ENCODE results near the gene HPSE2. TPM values are rescaled to one million over a fixed set of nuclear protein-coding genes. Genes with fewer than 3 reads are reported as not detected.

Gene HPSE2
- total and polyA plus RNA-seq, 8 donors: 0.04 to 1.1 (median 0.05) TPM; not detected in 5

- H3K4me3 ChIP-seq: no peak overlapping the region
- H3K36me3 ChIP-seq: no peaks in the 10 kb centered on the region
- FAIRE-seq: no peak
- intact Hi-C loops (cut with DNase I): no loop called here
- H3K27ac ChIP-seq: no peak overlapping the region
- H3K27me3 ChIP-seq: no peaks in the 10 kb centered on the region
- no peaks in the 10 kb centered on the region for H3K9me3 ChIP-seq
- WGBS, 2 donors: 84 to 88% methylated on average over 9 of the region's 9 CpGs
- H3K4me1 ChIP-seq: no peaks in the 10 kb centered on the region
- TF ChIP-seq, protein P1, sequence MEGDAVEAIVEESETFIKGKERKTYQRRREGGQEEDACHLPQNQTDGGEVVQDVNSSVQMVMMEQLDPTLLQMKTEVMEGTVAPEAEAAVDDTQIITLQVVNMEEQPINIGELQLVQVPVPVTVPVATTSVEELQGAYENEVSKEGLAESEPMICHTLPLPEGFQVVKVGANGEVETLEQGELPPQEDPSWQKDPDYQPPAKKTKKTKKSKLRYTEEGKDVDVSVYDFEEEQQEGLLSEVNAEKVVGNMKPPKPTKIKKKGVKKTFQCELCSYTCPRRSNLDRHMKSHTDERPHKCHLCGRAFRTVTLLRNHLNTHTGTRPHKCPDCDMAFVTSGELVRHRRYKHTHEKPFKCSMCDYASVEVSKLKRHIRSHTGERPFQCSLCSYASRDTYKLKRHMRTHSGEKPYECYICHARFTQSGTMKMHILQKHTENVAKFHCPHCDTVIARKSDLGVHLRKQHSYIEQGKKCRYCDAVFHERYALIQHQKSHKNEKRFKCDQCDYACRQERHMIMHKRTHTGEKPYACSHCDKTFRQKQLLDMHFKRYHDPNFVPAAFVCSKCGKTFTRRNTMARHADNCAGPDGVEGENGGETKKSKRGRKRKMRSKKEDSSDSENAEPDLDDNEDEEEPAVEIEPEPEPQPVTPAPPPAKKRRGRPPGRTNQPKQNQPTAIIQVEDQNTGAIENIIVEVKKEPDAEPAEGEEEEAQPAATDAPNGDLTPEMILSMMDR (IDR thresholded peaks at IDR 0.05): no peak
- DNase-seq: no peak
- ATAC-seq: no peak
Measured at GRCh38 chr10:99013885-99014284, 221.8 kb downstream of the HPSE2 start.

- TF ChIP-seq, protein P1 (IDR thresholded peaks at IDR 0.05): no peak
- Histone ChIP-seq H3K27me3 (no peaks in the 10 kb centered on the region), H3K27ac (no peak overlapping the region), H3K4me3 (no peak overlapping the region), H3K4me1 (no peaks in the 10 kb centered on the region), H3K36me3 (no peaks in the 10 kb centered on the region), H3K9me3 (no peaks in the 10 kb centered on the region)
- DNase-seq (no peak), ATAC-seq (no peak), FAIRE-seq (no peak)
- intact Hi-C loops (cut with DNase I): no loop called here
Measured at GRCh38 chr10:99010286-99010685, 225.4 kb downstream of the HPSE2 start.

GRCh38 chr10:99008054-99008453 lies 227.6 kb downstream of the HPSE2 start:
- no peak for FAIRE-seq
- Histone ChIP-seq H3K27ac (no peak overlapping the region), H3K27me3 (no peaks in the 10 kb centered on the region), H3K9me3 (no peaks in the 10 kb centered on the region), H3K4me1 (no peaks in the 10 kb centered on the region), H3K4me3 (no peak overlapping the region), H3K36me3 (no peaks in the 10 kb centered on the region)
- no peak for DNase-seq
- intact Hi-C loops (cut with DNase I): no loop called here
- TF ChIP-seq, protein P1 (IDR thresholded peaks at IDR 0.05): no peak
- no peak for ATAC-seq
- 41 to 53% methylated on average over 2 of the region's 2 CpGs for WGBS, 2 donors

- H3K4me3 ChIP-seq: no peak overlapping the region
- H3K27ac ChIP-seq: no peak overlapping the region
- FAIRE-seq (no peak), ATAC-seq (no peak), DNase-seq (no peak)
- intact Hi-C loops (cut with DNase I): no loop called here
- H3K4me1 ChIP-seq: no peaks in the 10 kb centered on the region
- no peaks in the 10 kb centered on the region for H3K27me3 ChIP-seq
- no peaks in the 10 kb centered on the region for H3K9me3 ChIP-seq
- TF ChIP-seq, protein P1 (IDR thresholded peaks at IDR 0.05): no peak
- no peaks in the 10 kb centered on the region for H3K36me3 ChIP-seq
Measured at GRCh38 chr10:99007457-99007856, 228.2 kb downstream of the HPSE2 start.

- no peak overlapping the region for H3K27ac ChIP-seq
- no peak overlapping the region for H3K4me3 ChIP-seq
- no peaks in the 10 kb centered on the region for H3K4me1 ChIP-seq
- FAIRE-seq: no peak
- WGBS, 2 donors: 53 to 76% methylated on average over 1 of the region's 1 CpG
- no peaks in the 10 kb centered on the region for H3K27me3 ChIP-seq
- TF ChIP-seq, protein P1 (IDR thresholded peaks at IDR 0.05): no peak
- no peaks in the 10 kb centered on the region for H3K36me3 ChIP-seq
- DNase-seq: no peak
- ATAC-seq: no peak
- intact Hi-C loops (cut with DNase I): no loop called here
- H3K9me3 ChIP-seq: no peaks in the 10 kb centered on the region
Measured at GRCh38 chr10:99005254-99005653, 230.4 kb downstream of the HPSE2 start.

All from pancreas (tissue), 10 donors.